K562 (cell line): Measurements from ENCODE around the gene ZDHHC16. TPM values are rescaled to one million over a fixed set of nuclear protein-coding genes. Genes with fewer than 3 reads are reported as not detected.

Experiments used
- ATAC-seq: fragments of 200-7000 bp; cut with Tn5 transposase; 3 replicates; pipeline ENCODE4 v1.9.1; 2020; ENCODE audit warnings: moderate library complexity
- BruUV-seq: library from RNA; stranded (reverse); fragments of 400-500 nt; replicated peaks from 2 replicates; lab custom pipeline; 2021; lab: Mats Ljungman, UMichigan
- CTCF ChIA-PET: fragments of 300-600 bp; formaldehyde crosslinking; extraction: SDS; loops from one replicate; lab custom pipeline; 2021; ENCODE audit warnings: low intra/inter-chr PET ratio; lab: Yijun Ruan, JAX
- POLR2A ChIA-PET: fragments of 300-600, 350-650 bp; sonication (Branson Sonifier 250); formaldehyde crosslinking; extraction: SDS; loops from one replicate; lab custom pipeline; 2021; ENCODE audit warnings: antibody characterized with exemption, inconsistent platforms; lab: Yijun Ruan, JAX
- DNase-seq, 4 experiments: peaks; one replicate each; pipeline versions ENCODE4 v3.0.0 to v3.0.0-alpha.2; 2011 to 2018; ENCODE audit warnings: low spot score in 3 of 4, mixed read lengths in 3 of 4; ENCODE audit errors: extremely low read depth in 1 of 4
- FAIRE-seq: peaks from 2 replicates; lab custom pipeline; 2011; peaks lifted over from hg19 to GRCh38; lab: Jason Lieb, UNC
- H2AFZ ChIP-seq: 2 replicates; pipeline ENCODE4 v1.6.0; 2011; ENCODE audit warnings: low read depth, low read length, control low read depth, inconsistent platforms
- H3K27ac ChIP-seq: fragments of 200-600 bp; 3 replicates; pipeline ENCODE4 v1.8.0; 2011; ENCODE audit warnings: low read depth, mild to moderate bottlenecking, control low read depth, inconsistent platforms, low read length, moderate library complexity, mixed read lengths; ENCODE audit errors: extremely low read depth
- H3K27me3 ChIP-seq, 2 experiments: fragments of 300-600 bp in 1 of 2; 2 replicates in 1 of 2; 3 replicates in 1 of 2; pipeline versions ENCODE4 v1.6.0 to v1.8.0; 2011; ENCODE audit warnings: inconsistent platforms in 2 of 2, low read length in 2 of 2, mild to moderate bottlenecking in 1 of 2, mixed read lengths in 1 of 2, moderate library complexity in 1 of 2; ENCODE audit not compliant: control insufficient read depth in 2 of 2, insufficient read depth in 2 of 2
- H3K36me3 ChIP-seq: fragments of 300-600 bp; 3 replicates; pipeline ENCODE4 v1.8.0; 2011; ENCODE audit warnings: mild to moderate bottlenecking, low read length, inconsistent platforms; ENCODE audit not compliant: control insufficient read depth, insufficient read depth
- H3K4me1 ChIP-seq, 2 experiments: fragments of 200-600 bp in 1 of 2; replicated peaks in 1 of 2; 2 replicates in 1 of 2; 3 replicates in 1 of 2; pipeline versions ENCODE4 v1.5.1 to v1.8.0; 2011; ENCODE audit warnings: inconsistent platforms in 2 of 2, low read length in 2 of 2, mild to moderate bottlenecking in 1 of 2, mixed read lengths in 1 of 2, moderate library complexity in 1 of 2; ENCODE audit not compliant: control insufficient read depth in 2 of 2, insufficient read depth in 2 of 2
- H3K4me2 ChIP-seq: 2 replicates; pipeline ENCODE4 v1.6.1; 2011; ENCODE audit warnings: low read length, control low read depth, inconsistent platforms, mixed read lengths; ENCODE audit not compliant: insufficient read depth
- H3K4me3 ChIP-seq: fragments of 200-600 bp; sonication (generic), shearing (Covaris generic); 2 replicates; pipeline ENCODE4 v1.5.1; 2016; ENCODE audit warnings: control low read depth, inconsistent platforms
- H3K79me2 ChIP-seq: fragments of 200-600 bp; 3 replicates; pipeline ENCODE4 v1.8.0; 2011; ENCODE audit warnings: low read length, inconsistent platforms; ENCODE audit not compliant: control insufficient read depth, insufficient read depth
- H3K9ac ChIP-seq, 2 experiments: 2 replicates each; pipeline versions ENCODE4 v1.6.0 to v1.6.1; 2011; ENCODE audit warnings: low read depth in 2 of 2, low read length in 2 of 2, control low read depth in 1 of 2, inconsistent platforms in 1 of 2, mild to moderate bottlenecking in 1 of 2, mixed read lengths in 1 of 2; ENCODE audit not compliant: insufficient read depth in 1 of 2
- H3K9me1 ChIP-seq: one replicate; pipeline ENCODE4 v1.6.0; 2011; ENCODE audit warnings: inconsistent platforms, mild to moderate bottlenecking, low read length, moderate library complexity; ENCODE audit not compliant: control insufficient read depth, insufficient read depth
- H3K9me3 ChIP-seq: replicated peaks from 2 replicates; pipeline ENCODE4 v1.5.1; 2011; ENCODE audit warnings: low read depth, low read length, inconsistent platforms; ENCODE audit not compliant: control insufficient read depth, insufficient read depth
- H4K20me1 ChIP-seq: replicated peaks from 2 replicates; pipeline ENCODE4 v1.6.1; 2011; ENCODE audit warnings: low read length, inconsistent platforms, mixed read lengths; ENCODE audit not compliant: control insufficient read depth, insufficient read depth
- PKNOX1 ChIP-seq: fragments of 450-650 bp; IDR thresholded peaks from 2 replicates; pipeline ENCODE4 v1.6.1; 2016
- POLR2AphosphoS2 ChIP-seq: IDR thresholded peaks from 2 replicates; pipeline ENCODE4 v1.6.1; 2012; ENCODE audit warnings: low read length, improper control_type of control experiment
- YY1 ChIP-seq, 3 experiments: IDR thresholded peaks; 2 replicates each; pipeline ENCODE4 v1.6.1; 2011; ENCODE audit warnings: low read length in 2 of 3, mild to moderate bottlenecking in 2 of 3, moderate library complexity in 2 of 3, borderline replicate concordance in 1 of 3, control low read depth in 1 of 3, low read depth in 1 of 3; ENCODE audit not compliant: insufficient read depth in 3 of 3, insufficient replicate concordance in 2 of 3, control insufficient read depth in 1 of 3, insufficient read length in 1 of 3; ENCODE audit errors: extremely low read depth in 1 of 3
- ZBTB9 ChIP-seq: fragments of 450-650 bp; formaldehyde crosslinking; IDR thresholded peaks from 2 replicates; pipeline ENCODE4 v1.4.0; 2020; ENCODE audit warnings: mild to moderate bottlenecking, moderate library complexity
- WGBS: fragments of 100-300 bp; shearing (Covaris generic); methylation state at CpG from one replicate; pipeline ENCODE4 v1.1.6; 2016; ENCODE audit warnings: low coverage, mixed read lengths; ENCODE audit not compliant: insufficient coverage; ENCODE audit errors: missing lambda C conversion rate; 5-methylcytosine and 5-hydroxymethylcytosine counted together
- in situ Hi-C: fragments of 300-500 bp; cut with MboI; formaldehyde crosslinking; loops from 4 replicates; pipeline ENCODE4 v1.15.0; 2018; ENCODE audit warnings: inconsistent platforms, mixed read lengths
- intact Hi-C: fragments of 100-400 bp; cut with micrococcal nuclease; formaldehyde crosslinking; loops from 2 replicates; pipeline ENCODE4 v1.14.2; 2022
- polyA plus RNA-seq, 8 experiments: library from polyadenylated mRNA; depleted of rRNA in 4 of 8; stranded (reverse) in 5 of 8; unstranded in 3 of 8; fragments of >200 nt; fragmentation: Nextera tagmentation in 2 of 8; fragmentation: Illumina TruSeq in 1 of 8; extraction: Ambion mirVana in 2 of 8; extraction: Trizol in 1 of 8; gene quantifications; 2 replicates each; pipeline versions ENCODE4 v1.2.1 to v1.2.3, GENCODE V29; 2011 to 2014; ENCODE audit warnings: inconsistent platforms in 1 of 8, missing spikeins in 1 of 8
- total RNA-seq, 7 experiments: library from RNA; depleted of rRNA in 6 of 7; stranded (reverse); fragments of >200 nt in 6 of 7; fragmentation: Illumina TruSeq in 2 of 7; extraction: Trizol in 2 of 7; gene quantifications; 2 replicates each; pipeline versions ENCODE4 v1.2.1 to v1.2.3, GENCODE V29; 2011 to 2021; ENCODE audit warnings: low replicate concordance in 1 of 7

The ZDHHC16 gene
- total and polyA plus RNA-seq, 9 of the 15 experiments (the other 6 are each of a cell fraction or from before 2014, with no cell fraction given), result 12.5 to 33.8 (median 21.3) TPM

- no peaks in the 10 kb centered on the region for H4K20me1 ChIP-seq
- FAIRE-seq, result no peak
- H3K9me3 ChIP-seq, result no peaks in the 10 kb centered on the region
- intact Hi-C loops (no loop called here), in situ Hi-C loops (no loop called here)
- no peak overlapping the region for H3K27ac ChIP-seq
- H3K4me2 ChIP-seq, result no peak overlapping the region
- H3K4me1 ChIP-seq, result no peaks in the 10 kb centered on the region
- TF ChIP-seq POLR2AphosphoS2 (no peak), YY1 (IDR thresholded peaks at IDR 0.05; ENCODE audit: borderline replicate concordance in 1 of 3, control insufficient read depth in 1 of 3, extremely low read depth in 1 of 3, insufficient read depth in 3 of 3, insufficient read length in 1 of 3, insufficient replicate concordance in 2 of 3, low read depth in 1 of 3, low read length in 2 of 3) (peak in 2 of 3 experiments; percentile 10 to 74), ZBTB9 (no peak), PKNOX1 (peak; percentile 74)
- H3K27me3 ChIP-seq, result no peaks in the 10 kb centered on the region
- H3K9me1 ChIP-seq, result no peaks in the 10 kb centered on the region
- peaks cover 7% of the 10 kb centered on the region; the same call in 2 of the 3 replicates for H3K79me2 ChIP-seq
- no peak for ATAC-seq
- no TSS peak for BruUV-seq
- 74% methylated on average over 7 of the region's 9 CpGs for WGBS
- no peak overlapping the region for H3K4me3 ChIP-seq
- POLR2A ChIA-PET, result interaction anchor here (0.8 kb wide), 1 partner anchor 28 kb away, joined by 3 read pairs; no protein-coding TSS in a partner anchor
- no peak overlapping the region for H2AFZ ChIP-seq
- H3K9ac ChIP-seq, result no peak overlapping the region
- CTCF ChIA-PET, result no interaction called here
- peak in 1 of 4 experiments; percentile 12 for DNase-seq
- H3K36me3 ChIP-seq, result peaks cover 78% of the 10 kb centered on the region
These were observed 34.0 kb downstream of the ZDHHC16 start for GRCh38 chr10:97479939-97480338.
